HepG2 (cell line): ENCODE results near the gene COQ4. TPM values are rescaled to one million over a fixed set of nuclear protein-coding genes. Genes with fewer than 3 reads are reported as not detected.

ENCODE experiments used
- ASH2L ChIP-seq: fragments of 300-600, 200-600 bp; sonication (generic); IDR thresholded peaks from 2 replicates; pipeline ENCODE4 v1.7.0; 2017; ENCODE audit warnings: low read depth, mild to moderate bottlenecking, moderate library complexity, mixed read lengths, low read length; ENCODE audit not compliant: insufficient read length
- KLF12 ChIP-seq: sonication (generic); formaldehyde crosslinking; IDR thresholded peaks from 2 replicates; pipeline ENCODE4 v1.4.0; 2020; ENCODE audit warnings: missing genetic modification reagents, borderline replicate concordance
- MED13 ChIP-seq: sonication (generic); formaldehyde crosslinking; IDR thresholded peaks from 2 replicates; pipeline ENCODE4 v1.5.0; 2020; ENCODE audit warnings: missing genetic modification reagents
- NFE2 ChIP-seq: sonication (generic); formaldehyde crosslinking; IDR thresholded peaks from 2 replicates; pipeline ENCODE4 v1.4.0; 2020; ENCODE audit warnings: missing genetic modification reagents
- NFIC ChIP-seq: IDR thresholded peaks from 2 replicates; pipeline ENCODE4 v1.6.1; 2012; ENCODE audit warnings: mild to moderate bottlenecking, low read length, inconsistent platforms
- POLR2A ChIP-seq, 2 experiments: IDR thresholded peaks; 2 replicates each; pipeline ENCODE4 v1.6.1; 2011; ENCODE audit warnings: low read depth in 2 of 2, low read length in 2 of 2, mild to moderate bottlenecking in 1 of 2, moderate library complexity in 1 of 2; ENCODE audit not compliant: insufficient read depth in 1 of 2
- PRMT3 ChIP-seq: sonication (generic); formaldehyde crosslinking; IDR thresholded peaks from 2 replicates; pipeline ENCODE4 v1.8.1; 2022; ENCODE audit warnings: low read depth, mild to moderate bottlenecking, moderate library complexity, missing genetic modification reagents, borderline replicate concordance
- TOPORS ChIP-seq: sonication (generic); formaldehyde crosslinking; IDR thresholded peaks from 2 replicates; pipeline ENCODE4 v1.8.0; 2023; ENCODE audit warnings: mild to moderate bottlenecking, missing genetic modification reagents
- ZFP1 ChIP-seq: IDR thresholded peaks from 2 replicates; pipeline ENCODE4 v1.6.1; 2016
- ZNF260 ChIP-seq: sonication (generic); formaldehyde crosslinking; IDR thresholded peaks from 2 replicates; pipeline ENCODE4 v1.4.0; 2020; ENCODE audit warnings: missing genetic modification reagents, low read depth, mild to moderate bottlenecking, borderline replicate concordance
- ZNF547 ChIP-seq: sonication (generic); formaldehyde crosslinking; IDR thresholded peaks from 2 replicates; pipeline ENCODE4 v1.5.1; 2020; ENCODE audit warnings: mild to moderate bottlenecking, missing genetic modification reagents
- ZNF550 ChIP-seq: sonication (generic); formaldehyde crosslinking; IDR thresholded peaks from 2 replicates; pipeline ENCODE4 v1.4.0; 2020; ENCODE audit warnings: mild to moderate bottlenecking, missing genetic modification reagents, borderline replicate concordance
- ZNF562 ChIP-seq: sonication (generic); formaldehyde crosslinking; IDR thresholded peaks from 2 replicates; pipeline ENCODE4 v1.8.0; 2022; ENCODE audit warnings: missing genetic modification reagents, borderline replicate concordance
- polyA plus RNA-seq, 8 experiments: library from polyadenylated mRNA; depleted of rRNA in 3 of 8; stranded (reverse) in 7 of 8; unstranded in 1 of 8; fragments of >200 nt; fragmentation: Illumina TruSeq in 4 of 8; extraction: Trizol in 4 of 8; gene quantifications; 2 replicates each; pipeline versions ENCODE4 v1.2.1 to v1.2.3, GENCODE V29; 2011 to 2016; ENCODE audit warnings: low read depth in 4 of 8, missing spikeins in 1 of 8, mixed read lengths in 1 of 8; ENCODE audit not compliant: insufficient read depth in 1 of 8
- total RNA-seq, 5 experiments: library from RNA; depleted of rRNA; stranded (reverse); fragments of >200 nt; fragmentation: Illumina TruSeq; extraction: Trizol; gene quantifications; 2 replicates each; pipeline ENCODE4 v1.2.3, GENCODE V29; 2016; ENCODE audit warnings: low read depth in 1 of 5
- TF ChIP-seq, protein P1 (sequence below): sonication (generic); formaldehyde crosslinking; IDR thresholded peaks from 2 replicates; pipeline ENCODE4 v1.4.0; 2020; ENCODE audit warnings: missing genetic modification reagents
- TF ChIP-seq, protein P2 (sequence below): IDR thresholded peaks from 2 replicates; pipeline ENCODE4 v1.6.1; 2018; ENCODE audit warnings: missing genetic modification reagents
- TF ChIP-seq, protein P3 (sequence below): sonication (generic); formaldehyde crosslinking; IDR thresholded peaks from 2 replicates; pipeline ENCODE4 v1.4.0; 2020; ENCODE audit warnings: missing genetic modification reagents
- TF ChIP-seq, protein P4 (sequence below): sonication (generic); formaldehyde crosslinking; IDR thresholded peaks from 2 replicates; pipeline ENCODE4 v1.9.0; 2022; ENCODE audit warnings: low read depth, missing genetic modification reagents
- TF ChIP-seq, protein P5 (sequence below): sonication (generic); formaldehyde crosslinking; IDR thresholded peaks from 2 replicates; pipeline ENCODE4 v1.8.0; 2022; ENCODE audit warnings: missing genetic modification reagents, low read depth, mild to moderate bottlenecking, borderline replicate concordance

Gene COQ4
- total and polyA plus RNA-seq, 2 of the 13 experiments (the other 11 are each of a cell fraction or from before 2014, with no cell fraction given): 26.1 to 36.0 TPM

DNA sequence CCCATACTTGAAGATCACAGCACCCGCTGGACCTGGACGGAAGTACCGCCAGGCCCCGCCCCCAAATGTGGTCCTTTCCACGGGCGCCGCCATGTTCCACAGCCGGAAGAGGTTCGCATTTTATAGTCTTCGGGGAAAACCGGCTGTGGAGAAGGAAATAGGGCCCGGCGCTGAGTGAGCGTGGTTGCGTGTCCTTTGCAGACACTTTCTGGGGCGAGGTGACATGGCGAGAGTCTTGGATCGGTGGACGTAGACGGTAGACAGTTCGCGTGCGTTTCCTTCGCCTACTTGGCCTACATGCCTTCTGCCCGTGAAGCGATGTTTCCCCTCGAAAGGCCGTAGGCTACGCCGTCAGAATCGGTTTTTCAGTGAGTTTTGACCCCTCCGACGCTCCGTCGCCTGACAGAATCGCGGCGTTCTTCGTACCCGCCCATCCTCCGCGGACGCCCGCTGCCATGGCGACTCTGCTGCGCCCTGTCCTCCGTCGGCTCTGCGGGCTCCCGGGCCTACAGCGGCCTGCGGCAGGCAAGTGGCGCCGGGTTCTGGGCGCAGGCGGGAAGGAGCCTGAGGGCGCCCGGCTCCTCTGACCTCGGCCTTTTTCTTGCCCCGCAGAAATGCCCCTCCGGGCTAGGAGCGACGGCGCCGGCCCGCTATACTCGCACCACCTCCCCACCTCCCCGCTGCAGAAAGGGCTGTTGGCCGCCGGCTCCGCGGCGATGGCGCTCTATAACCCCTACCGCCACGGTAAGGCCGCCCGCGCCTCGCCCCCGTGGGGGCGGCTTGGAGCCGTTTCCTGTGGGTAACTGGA is at the start of gene COQ4, which contains the start of gene TRUB2 (continued):
- TF ChIP-seq, protein P1, sequence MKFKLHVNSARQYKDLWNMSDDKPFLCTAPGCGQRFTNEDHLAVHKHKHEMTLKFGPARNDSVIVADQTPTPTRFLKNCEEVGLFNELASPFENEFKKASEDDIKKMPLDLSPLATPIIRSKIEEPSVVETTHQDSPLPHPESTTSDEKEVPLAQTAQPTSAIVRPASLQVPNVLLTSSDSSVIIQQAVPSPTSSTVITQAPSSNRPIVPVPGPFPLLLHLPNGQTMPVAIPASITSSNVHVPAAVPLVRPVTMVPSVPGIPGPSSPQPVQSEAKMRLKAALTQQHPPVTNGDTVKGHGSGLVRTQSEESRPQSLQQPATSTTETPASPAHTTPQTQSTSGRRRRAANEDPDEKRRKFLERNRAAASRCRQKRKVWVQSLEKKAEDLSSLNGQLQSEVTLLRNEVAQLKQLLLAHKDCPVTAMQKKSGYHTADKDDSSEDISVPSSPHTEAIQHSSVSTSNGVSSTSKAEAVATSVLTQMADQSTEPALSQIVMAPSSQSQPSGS: 0 out of 2 replicates have a peak, but pooled peaks have one; percentile 51
- TF ChIP-seq, protein P2, sequence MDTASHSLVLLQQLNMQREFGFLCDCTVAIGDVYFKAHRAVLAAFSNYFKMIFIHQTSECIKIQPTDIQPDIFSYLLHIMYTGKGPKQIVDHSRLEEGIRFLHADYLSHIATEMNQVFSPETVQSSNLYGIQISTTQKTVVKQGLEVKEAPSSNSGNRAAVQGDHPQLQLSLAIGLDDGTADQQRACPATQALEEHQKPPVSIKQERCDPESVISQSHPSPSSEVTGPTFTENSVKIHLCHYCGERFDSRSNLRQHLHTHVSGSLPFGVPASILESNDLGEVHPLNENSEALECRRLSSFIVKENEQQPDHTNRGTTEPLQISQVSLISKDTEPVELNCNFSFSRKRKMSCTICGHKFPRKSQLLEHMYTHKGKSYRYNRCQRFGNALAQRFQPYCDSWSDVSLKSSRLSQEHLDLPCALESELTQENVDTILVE (CRISPR knock-in tag): peak; percentile 92
- TF ChIP-seq, protein P3, sequence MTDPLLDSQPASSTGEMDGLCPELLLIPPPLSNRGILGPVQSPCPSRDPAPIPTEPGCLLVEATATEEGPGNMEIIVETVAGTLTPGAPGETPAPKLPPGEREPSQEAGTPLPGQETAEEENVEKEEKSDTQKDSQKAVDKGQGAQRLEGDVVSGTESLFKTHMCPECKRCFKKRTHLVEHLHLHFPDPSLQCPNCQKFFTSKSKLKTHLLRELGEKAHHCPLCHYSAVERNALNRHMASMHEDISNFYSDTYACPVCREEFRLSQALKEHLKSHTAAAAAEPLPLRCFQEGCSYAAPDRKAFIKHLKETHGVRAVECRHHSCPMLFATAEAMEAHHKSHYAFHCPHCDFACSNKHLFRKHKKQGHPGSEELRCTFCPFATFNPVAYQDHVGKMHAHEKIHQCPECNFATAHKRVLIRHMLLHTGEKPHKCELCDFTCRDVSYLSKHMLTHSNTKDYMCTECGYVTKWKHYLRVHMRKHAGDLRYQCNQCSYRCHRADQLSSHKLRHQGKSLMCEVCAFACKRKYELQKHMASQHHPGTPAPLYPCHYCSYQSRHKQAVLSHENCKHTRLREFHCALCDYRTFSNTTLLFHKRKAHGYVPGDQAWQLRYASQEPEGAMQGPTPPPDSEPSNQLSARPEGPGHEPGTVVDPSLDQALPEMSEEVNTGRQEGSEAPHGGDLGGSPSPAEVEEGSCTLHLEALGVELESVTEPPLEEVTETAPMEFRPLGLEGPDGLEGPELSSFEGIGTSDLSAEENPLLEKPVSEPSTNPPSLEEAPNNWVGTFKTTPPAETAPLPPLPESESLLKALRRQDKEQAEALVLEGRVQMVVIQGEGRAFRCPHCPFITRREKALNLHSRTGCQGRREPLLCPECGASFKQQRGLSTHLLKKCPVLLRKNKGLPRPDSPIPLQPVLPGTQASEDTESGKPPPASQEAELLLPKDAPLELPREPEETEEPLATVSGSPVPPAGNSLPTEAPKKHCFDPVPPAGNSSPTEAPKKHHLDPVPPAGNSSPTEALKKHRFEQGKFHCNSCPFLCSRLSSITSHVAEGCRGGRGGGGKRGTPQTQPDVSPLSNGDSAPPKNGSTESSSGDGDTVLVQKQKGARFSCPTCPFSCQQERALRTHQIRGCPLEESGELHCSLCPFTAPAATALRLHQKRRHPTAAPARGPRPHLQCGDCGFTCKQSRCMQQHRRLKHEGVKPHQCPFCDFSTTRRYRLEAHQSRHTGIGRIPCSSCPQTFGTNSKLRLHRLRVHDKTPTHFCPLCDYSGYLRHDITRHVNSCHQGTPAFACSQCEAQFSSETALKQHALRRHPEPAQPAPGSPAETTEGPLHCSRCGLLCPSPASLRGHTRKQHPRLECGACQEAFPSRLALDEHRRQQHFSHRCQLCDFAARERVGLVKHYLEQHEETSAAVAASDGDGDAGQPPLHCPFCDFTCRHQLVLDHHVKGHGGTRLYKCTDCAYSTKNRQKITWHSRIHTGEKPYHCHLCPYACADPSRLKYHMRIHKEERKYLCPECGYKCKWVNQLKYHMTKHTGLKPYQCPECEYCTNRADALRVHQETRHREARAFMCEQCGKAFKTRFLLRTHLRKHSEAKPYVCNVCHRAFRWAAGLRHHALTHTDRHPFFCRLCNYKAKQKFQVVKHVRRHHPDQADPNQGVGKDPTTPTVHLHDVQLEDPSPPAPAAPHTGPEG (CRISPR knock-in tag): peak; percentile 89; the same call in 1 of the 2 replicates
- TF ChIP-seq ZNF550 (CRISPR knock-in tag) (0 out of 2 replicates have a peak, but pooled peaks have one; percentile 16), MED13 (CRISPR knock-in tag) (no peak; the same call in 1 of the 2 replicates), NFIC (no peak), ZNF260 (CRISPR knock-in tag) (no peak), NFE2 (CRISPR knock-in tag) (no peak), POLR2A (IDR thresholded peaks at IDR 0.05; ENCODE audit: insufficient read depth in 1 of 2, low read depth in 2 of 2, low read length in 2 of 2) (peak; percentile 80 to 85; a peak in 3 of 4 replicates), ZNF547 (peak; percentile 69; the same call in 1 of the 2 replicates), KLF12 (CRISPR knock-in tag) (peak; percentile 75), ZFP1 (peak; percentile 65), ZNF562 (CRISPR knock-in tag) (no peak), TOPORS (CRISPR knock-in tag) (no peak), PRMT3 (CRISPR knock-in tag) (no peak), ASH2L (peak; percentile 97)
- TF ChIP-seq, protein P4, sequence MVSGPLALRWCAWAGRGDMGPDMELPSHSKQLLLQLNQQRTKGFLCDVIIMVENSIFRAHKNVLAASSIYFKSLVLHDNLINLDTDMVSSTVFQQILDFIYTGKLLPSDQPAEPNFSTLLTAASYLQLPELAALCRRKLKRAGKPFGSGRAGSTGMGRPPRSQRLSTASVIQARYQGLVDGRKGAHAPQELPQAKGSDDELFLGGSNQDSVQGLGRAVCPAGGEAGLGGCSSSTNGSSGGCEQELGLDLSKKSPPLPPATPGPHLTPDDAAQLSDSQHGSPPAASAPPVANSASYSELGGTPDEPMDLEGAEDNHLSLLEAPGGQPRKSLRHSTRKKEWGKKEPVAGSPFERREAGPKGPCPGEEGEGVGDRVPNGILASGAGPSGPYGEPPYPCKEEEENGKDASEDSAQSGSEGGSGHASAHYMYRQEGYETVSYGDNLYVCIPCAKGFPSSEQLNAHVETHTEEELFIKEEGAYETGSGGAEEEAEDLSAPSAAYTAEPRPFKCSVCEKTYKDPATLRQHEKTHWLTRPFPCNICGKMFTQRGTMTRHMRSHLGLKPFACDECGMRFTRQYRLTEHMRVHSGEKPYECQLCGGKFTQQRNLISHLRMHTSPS: 0 out of 2 replicates have a peak, but pooled peaks have one; percentile 52
- TF ChIP-seq, protein P5, sequence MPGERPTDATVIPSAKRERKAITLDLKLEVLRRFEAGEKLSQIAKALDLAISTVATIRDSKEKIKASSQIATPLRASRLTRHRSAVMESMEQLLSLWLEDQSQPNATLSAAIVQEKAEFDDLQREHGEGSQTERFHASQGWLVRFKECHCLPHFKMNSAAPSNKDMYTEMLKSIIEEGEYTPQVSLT (CRISPR knock-in tag): no peak; the same call in 1 of the 2 replicates
